ENCODE results near the gene RANBP3.
A peak's percentile ranks its signal among the peaks of the same experiment; 100 is the strongest.
"Not testable (repeated sequence)": the region's sequence is repeated elsewhere in the genome, so short reads cannot be mapped to it uniquely, and the experiment has no call there.

RANBP3 gene

DNA sequence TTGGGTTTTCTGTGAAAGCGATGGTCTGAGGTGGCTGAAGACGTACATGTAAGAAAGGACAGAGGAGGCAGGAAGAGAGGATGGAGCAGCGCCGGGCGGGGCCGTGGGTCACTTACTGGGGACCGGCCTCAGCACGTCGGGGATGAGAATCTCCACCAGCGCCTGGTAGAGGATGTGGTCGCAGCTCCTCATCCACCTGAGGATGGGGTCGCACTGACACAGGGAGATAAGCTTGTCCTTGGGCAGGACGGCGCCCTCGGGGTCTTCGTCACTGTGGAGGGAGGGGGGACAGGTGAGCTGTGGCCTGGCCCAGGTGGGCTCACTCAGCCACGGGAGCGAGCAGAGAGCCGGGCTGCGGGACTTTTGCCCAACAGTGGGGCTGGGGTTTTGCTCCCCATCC is 29.0 kb upstream of the RANBP3 start:
- no peak for DNase-seq

DNA sequence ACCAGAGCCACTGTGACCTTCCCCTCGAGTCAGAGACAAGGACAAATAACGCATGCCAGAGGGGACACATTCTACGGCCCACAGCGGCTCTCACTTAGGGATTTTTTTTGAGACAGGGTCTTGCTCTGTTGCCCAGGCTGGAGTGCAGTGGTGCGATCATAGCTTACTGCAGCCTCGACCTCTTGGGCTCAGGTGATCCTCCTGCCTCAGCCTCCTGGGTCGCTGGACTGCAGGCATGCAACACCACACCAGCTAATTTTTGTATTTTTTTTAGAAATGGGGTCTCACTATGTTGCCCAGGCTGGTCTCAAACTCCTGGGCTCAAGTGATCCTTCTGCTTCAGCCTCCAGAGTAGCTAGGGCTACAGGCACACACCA is 28.1 kb upstream of the RANBP3 start:
- DNase-seq: not testable (repeated sequence)

DNA sequence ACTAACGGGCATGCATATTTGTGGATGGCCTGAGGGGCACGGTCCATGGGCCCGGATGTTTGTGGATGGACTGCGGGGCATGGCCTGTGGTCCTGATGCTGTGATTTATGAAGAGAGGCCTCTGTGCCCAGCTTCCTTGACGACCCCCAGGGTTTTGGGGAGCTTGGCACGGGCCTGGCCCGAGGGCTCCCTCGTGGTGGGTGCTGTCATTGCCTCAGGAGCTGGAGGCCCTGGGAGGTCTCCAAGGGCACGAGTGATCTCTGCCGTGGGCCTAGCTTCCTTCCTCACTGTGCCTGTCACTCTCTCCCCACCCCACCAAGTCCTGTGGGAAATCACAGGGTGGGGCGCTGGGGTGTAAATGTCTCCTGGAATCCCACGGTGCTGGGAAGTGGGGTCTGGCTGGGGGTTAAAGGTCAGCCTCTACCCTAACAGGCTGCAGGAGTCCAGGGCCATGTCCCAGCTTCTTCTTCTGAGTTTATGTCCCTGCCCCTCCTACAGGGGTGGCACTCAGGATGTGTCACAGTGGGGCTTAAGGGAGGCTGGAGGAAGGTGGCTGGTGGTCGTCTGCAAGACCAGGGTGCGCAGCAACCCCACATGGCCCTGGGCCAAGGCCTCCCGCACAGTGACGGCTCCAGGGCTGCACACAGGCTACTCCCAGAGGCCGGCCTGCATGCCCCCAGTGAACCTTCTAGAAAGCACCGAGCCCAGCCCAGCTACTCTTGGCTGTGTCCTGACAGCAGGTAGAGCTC is 27.6 kb upstream of the RANBP3 start:
- no peak for DNase-seq

DNA sequence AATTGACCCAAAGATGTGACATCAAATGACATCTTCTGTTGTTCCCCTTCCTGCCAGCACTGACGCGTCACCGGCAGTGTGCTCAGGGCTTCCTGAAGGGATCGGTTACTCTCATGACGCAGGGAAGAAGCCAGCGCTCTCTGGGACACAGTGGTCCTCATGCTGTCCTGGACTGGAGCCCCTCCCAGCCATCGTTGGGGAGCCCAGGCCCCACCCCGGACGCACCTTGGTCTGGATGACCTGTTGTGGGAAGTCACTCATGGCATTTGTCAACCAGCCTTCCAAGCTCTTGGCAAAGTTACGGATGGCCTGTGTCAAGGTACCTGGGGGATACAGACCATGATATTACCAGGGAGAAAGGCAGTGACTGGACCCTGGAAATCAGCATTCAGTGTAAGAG is 26.0 kb upstream of the RANBP3 start:
- no peak for DNase-seq

DNA sequence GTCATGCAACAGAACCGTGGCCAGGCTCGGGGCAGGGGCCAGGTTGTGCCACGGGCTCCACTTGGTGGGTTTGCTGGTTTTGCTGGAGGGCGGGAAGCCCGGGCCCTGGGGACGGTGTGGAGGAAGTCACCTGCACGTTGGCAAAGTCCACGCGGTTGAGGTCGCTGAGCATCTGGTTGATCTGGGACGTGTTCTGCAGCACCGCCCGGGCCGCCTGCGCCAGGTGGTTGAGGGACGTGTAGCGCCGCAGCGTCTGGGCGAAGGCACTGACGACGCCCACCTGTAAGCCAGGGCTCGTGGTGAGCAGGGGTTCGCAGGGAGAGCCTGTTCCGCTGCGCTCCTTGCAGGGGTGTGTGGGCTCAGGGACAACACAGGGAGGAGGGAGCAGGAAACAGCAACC is 24.7 kb upstream of the RANBP3 start:
- DNase-seq: no peak

DNA sequence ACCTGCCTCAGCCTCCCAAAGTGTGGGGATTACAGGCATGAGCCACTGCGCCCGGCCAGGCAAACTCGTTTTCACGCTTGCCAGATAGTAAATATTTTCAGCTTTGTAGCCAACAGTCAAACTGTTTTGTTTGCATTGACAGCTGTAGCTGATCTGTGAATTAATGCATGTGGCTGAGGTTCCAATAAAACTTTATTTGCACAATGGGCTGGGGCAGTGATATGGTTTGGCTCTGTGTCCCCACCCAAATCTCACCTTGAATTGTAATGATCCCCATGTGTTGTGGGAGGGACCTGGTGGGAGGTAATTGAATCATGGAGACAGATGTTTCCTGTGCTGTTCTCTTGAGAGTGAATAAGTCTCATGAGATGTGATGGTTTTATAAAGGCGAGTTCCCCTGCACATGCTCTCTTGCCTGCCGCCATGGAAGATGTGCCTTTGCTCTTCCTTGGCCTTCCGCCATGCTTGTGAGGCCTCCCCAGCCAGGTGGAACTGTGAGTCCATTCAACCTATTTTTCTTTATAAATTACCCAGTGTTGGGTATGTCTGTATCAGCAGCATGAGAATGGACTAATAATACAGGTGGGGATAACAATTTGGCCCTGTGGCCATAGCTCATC is 22.4 kb upstream of the RANBP3 start:
- no peak for DNase-seq

DNA sequence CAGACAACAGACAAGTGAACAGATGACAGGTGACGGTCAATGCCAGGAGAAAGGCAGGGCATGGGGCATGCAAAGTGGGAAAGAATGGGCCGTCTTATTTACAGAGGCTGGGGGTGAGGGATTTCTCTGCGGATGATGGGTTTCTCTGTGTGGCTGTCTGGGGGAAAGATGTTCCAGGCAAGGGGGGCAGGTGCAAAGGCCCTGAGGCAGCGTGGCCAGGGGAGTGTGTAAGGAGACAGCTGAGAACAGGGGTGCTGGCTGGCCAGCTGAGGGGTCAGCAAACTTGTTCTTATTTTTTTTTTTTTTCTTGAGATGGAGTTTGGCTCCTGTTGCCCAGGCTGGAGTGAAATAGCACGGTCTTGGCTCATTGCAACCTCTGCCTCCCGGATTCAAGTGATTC is 21.8 kb upstream of the RANBP3 start:
- no peak for DNase-seq

DNA sequence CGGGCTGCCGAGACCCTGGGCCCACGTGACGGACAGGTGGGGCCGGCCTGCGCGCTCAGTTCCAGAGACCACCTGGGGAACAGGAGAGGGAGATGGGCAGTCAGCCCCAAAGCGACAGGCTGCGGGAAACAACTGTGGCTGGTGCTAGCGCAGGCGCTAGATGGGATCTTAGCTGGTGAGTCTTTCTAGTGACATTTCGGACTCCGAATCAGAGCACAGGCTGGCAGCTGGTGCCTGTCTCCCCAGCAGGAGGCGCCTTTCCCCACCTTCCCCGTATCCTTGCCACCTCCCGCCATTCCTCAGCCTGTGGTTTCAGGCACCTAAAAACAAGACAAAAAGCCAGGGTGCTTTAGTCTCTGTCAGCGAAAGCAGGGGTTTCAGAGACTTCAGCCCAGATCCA is 19.4 kb upstream of the RANBP3 start:
- DNase-seq: no peak

DNA sequence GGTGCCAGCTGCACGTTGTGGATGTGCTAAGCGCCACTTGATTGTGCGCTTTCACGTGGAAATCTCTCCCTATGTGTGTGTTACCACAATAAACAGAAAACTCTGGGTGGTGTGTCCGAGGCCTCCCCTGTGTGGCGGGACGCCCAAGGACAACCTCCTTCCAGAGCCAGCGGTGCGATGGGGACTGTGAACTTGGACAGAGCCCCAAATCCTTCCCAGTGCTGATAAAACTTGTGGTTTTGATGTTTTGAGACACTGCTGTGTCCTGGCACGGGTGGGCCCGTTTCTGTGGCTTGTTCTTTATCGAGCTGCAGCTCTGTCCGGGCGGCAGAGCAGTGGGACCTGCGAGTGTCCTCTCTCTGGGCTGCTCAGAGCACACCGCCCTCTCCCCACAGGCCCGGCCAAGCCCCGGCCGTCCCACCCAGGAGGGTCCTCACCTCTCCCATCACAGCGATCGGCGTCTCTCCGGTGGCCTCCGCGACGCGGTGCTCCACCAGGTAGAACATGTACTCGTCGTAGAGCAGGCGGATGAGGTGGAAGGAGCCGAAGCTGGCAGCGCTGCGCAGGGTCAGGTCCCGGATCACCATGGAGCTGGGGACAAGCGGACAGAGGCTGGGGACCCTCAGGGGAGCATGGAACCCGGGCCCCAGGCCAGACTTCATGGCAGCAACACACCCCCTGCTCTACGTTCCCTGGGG is 18.8 kb upstream of the RANBP3 start:
- DNase-seq: no peak

DNA sequence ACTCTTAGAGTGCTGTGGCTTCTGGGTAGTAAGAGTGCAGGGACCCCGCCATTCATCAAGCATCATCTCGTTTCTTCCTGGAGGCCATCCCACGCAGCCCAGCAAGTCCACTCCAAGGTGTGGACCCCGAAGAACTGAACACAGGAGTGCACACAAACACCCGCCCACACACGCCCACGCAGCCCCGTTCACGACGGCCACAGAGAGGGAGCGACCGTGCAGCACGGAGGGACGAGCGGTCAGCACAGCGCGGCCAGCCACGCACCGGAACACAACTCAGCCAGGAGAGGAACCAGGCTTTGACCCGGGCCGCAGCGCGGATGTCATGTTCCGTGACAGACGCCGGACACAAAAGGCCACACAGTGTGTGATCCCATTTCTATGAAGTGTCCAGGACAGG is 18.2 kb upstream of the RANBP3 start:
- DNase-seq: no peak

DNA sequence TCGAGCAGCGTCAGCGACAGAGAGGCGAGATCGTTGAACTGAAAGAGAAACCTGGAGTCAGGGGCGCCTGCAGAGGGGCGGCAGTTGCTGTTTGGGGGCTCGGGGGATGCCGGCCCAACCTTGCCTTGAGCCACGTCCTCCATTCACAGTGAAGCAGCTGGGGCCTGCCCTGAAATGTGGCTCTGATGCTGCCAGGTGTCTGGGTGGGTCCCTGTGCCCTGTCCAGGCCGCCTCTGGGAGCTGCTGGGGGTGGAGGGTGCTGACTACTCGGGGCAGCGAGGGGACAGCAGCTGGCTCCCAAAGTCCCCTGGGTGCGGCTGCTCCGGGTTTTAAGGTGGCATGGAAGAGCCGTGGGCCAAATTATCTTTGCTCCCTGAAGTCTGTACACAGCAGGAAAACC is 17.7 kb upstream of the RANBP3 start:
- no peak for DNase-seq

DNA sequence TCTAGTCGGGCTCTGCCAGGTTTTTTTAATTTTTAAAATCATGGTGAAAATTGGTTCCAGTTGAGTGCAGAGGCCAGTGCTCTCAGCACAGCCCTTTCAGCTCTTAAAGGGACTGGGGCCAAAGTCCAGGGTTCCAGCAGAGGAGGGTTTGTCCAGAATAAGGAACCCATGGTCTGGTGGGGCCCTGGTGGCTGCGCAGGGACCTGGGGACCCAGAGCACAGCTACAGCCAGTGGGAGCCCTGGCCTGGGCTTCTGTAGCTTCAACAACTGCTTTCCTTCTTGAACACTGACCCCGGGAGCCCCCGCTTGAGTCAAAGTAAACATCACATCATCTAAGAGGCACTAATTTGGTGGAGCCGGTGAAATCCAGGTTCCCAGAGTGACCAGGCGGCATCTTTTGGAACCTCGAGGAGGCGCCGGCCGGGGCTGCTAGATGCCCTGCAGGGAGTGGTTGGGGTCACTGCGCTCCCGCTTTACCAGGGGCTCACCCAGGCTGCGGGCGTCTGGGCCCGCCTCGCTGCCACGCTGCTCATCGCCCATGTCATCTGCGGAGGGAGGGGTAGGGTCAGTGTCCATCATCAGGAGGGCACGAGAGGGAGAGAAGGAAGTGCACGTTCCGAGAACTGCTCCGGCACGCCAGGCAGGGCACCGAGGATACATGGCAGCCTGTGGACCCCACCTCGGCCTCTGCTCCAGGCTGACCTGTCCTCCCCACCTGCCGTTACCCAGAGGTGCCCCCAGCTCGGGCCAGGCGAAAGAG is 16.6 kb upstream of the RANBP3 start:
- DNase-seq: no peak

DNA sequence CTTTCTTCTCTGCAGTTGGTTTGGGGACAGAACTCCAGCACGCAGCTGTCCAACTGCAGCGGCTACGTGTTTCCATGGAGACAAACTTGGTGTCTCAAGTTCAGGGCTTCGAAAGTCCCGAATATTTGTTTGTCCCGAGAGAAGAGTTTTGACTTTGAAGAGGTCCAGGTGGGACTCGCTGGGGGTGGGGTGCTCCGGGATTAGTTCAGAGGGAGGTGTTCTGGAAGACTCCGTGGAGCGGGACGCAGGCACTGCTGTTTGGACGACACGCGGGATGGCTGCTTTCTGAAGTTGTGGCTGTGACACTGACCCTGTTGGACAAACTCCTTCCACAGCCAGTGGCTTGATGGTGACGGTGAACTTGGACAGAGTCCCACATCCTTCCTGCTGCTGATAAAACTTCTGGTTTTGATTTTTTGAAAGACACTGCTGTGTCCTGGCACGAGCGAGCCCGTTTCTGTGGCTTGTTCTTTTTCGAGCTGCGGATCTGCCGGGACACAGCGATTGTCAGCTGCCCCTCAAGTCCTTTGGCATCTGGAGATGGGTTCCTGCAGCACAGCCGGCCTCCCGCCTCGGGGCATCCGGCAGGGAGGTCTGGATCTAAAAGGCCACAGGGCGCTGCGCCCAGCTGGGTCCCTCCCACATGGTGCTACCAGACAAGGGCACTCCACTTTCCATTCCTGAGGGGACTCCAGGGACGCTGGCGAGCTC is 15.9 kb upstream of the RANBP3 start:
- peak; percentile 28 for DNase-seq

DNA sequence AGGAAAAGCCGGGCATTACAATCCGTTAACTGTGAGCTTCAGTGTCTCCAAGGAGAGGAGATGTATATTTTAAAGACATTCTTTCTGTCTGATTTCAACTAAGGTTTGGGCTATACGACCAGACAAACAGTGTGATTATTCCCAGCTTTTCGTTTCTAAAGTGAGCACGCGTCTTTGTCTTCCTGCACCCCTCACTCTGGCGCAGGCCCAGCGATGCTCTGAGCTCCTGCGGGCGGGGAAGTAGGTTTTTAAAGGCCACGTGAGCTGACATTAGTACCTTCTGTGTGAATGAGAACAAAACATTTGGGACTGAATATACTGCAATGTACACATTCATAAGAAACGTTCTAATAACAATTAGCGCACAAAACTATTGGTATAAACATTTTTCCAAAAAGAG is 15.3 kb upstream of the RANBP3 start:
- no peak for DNase-seq

DNA sequence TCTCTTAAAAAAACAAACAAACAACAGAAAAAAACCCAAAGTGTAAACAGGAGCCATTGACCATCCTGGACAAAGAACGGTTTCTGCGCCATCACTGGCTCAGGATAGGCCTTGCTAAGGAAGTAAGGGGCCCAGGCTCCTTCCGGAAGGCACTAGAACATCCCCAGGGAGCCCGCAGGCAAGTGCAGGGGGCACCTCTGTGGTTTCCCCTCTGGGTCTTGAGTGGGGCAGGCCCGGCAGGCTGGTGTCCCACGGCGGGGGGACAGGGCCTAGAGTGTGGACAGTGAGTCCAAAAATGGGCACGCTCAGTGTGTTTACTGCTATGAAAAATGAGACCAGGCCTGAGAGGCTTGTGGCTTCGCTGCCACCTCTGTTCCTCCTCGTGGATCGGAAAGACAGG is 14.8 kb upstream of the RANBP3 start:
- no peak for DNase-seq

DNA sequence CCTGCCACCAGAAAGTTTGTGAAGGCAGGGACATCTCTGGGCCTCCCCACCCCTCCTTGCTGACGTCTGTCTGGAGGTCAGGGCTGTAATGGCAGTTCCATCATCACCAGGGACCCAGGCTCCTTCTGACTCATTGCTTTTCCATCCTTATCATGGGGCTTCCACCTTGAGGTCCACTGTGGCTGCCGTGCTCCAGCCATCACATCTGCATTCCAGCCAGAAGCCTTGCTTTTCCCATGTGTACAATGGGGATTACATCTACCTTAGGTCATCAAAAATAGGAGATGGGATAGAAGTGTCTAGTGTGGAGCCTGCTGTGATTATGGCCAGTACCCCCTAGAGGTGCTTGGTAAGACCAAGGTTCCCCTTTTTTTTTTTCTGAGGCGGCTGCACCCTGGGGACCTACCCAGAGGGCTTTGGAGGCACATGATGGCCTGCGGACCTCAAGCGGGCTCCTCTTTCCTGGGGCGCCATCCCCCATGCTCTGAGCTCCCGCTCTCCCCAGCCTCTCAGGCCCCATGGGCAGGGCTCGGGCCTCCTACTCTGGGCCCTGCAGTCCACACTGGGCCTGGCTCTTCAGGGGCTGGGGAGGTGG is 13.4 kb upstream of the RANBP3 start:
- DNase-seq: no peak

DNA sequence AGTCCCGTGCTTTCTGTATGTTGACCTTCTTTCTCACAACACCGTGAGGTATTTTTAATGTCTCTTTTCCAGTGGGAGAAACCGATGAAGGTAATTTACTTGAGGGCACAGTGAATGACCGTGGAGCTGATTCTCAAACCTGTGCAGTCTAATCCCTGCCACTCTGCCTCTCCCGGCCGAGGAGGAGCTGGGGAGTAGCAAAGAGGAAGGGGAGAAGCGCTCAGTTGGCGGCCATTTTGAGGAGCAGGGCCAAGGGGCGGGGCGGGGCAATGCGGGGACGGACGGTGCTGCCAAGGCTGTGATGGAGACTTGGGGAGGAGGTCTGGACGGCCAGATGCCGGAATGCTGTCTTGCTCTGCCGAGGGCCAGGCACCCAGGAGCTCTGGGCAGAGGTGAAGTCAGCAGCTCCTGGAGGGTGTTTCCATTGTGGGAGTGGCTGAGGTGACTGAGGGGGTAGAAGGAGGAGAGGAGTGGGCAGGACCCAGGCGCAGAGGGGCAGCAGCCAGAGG is 12.4 kb upstream of the RANBP3 start:
- peak; percentile 10 for DNase-seq

DNA sequence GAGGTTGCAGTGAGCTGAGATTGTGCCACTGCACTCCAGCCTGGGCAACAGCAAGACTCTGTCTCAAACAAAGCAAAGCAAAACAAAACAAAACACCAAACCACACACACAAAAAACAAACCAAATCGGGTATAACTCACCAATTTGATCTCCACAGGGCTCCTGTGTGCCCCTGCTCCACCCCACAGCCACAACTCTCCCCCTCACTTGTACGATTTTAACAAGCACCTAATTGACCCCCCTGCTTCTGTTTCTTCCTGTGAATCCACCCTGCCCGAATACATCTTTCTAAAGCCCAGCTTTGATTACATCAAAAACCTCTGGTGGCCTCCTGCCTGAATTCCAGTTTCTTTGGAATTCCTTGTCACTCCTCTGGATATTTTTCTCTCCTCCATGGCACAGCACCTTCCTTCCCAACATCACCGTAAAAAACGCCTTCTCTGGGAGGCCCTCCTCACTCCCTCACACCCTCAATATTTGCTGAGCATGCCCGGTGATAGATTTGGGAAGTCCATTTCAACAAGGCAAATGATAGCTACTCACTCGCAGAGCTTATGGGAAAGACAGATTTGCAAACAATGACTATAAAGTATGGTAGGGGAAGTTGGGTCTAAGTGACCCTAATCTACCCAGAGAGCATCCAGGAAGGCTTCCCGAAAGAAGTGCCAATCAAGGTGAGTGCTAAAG is 11.6 kb upstream of the RANBP3 start:
- DNase-seq: no peak

DNA sequence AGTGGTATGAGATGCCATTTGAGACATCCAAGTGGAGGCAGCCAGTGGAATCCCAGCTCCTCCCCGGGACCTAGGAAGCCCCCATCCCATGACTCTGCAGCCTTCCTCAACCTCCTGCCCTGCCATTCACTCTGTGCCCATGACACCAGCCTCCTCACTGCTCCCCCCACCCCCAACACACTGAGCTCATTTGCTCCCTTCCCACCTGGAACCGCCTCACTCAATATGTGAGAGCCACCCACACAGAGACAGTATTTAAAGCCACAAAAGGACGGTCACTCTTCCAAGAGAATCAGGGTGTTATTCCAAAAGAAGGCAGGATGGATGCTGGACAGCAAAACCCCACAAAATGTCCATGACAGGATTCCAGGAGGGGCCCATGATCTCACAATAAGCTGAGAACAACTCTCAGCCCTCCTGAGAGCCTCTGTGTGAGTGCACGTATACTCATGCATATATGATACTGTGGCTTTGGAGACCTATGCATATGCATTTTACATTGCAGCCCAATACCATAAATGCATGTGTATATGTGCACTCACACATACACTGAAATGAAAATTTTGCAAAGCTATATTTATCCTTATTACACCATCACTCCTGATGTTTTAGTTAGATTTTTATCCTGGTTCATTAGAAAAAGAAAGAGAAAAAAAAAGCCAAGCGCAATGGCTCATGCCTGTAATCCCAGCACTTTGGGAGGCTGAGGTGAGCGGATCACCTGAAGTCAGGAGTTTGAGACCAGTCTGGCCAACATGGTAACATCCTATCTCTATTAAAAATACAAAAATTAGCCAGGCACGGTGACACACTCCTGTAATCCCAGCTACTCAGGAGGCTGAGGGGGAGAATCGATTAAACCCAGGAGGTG is 10.8 kb upstream of the RANBP3 start:
- peak; percentile 15 for DNase-seq

DNA sequence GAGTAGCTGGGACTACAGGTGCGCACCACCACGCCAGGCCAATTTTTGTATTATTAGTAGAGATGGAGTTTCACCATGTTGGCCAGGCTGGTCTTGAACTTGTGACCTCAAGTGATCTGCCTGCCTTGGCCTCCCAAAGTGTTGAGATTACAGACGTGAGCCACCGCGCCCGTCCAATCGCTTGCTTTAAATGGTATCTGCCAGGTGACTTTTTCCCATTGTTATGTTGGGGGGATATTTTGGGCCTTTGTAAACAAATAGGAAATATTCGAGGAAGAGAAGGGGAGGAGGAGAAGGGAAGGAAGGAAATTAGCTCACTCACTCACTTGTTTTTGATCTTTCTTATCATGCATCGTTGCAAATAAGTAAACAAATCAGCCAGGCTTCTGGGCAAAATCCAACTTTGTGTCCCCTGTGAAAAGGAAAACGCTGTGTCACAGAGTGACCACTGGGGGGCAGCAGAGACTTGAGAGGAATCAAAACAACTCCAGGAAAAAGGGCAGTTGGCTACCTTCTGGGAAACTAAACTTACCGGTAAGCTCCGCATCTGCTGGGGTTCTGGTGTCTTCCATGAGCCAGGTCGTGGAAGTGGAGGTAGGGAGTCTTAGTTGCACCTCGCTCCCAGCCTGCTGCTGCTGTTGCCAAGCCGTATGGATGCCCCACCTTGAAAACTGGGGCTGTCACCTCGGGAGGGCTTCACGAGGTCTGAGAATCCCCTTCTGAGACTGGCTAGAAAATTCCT is 9.3 kb upstream of the RANBP3 start:
- peak; percentile 70 for DNase-seq
